Activated effector memory CD4-positive, alpha-beta T cell treated with anti-CD3 and anti-CD28 coated beads, Interleukin-2, amount 50 U/mL, for 16 hours (primary cell): Measurements from ENCODE around the gene MAP2K3.
"Not testable (repeated sequence)": the region's sequence is repeated elsewhere in the genome, so short reads cannot be mapped to it uniquely, and the experiment has no call there.

Experiments
- DNase-seq: peaks from one replicate; pipeline ENCODE4 v3.0.0-alpha.2; 2020

The MAP2K3 gene

DNA sequence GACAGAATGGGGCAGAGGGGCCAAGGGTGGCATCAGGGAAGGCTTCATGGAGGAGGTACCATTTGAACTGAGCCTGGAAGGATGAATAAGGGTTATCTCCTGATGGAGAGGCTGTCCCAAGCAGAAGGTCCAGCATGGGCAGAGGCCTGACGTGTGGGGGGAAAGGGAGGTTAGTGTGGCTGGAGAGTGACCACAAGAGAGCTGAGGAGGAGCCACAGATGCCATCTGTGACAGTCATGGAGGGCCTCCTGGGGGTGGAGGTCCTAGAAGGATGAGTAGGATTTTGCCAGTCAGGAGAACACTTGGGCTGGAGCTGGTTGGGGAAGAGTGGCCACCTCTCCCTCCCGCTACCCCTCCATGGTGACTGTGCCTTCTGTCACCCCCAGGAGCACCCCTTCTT is 29.2 kb downstream of the MAP2K3 start:
- DNase-seq = not testable (repeated sequence)

DNA sequence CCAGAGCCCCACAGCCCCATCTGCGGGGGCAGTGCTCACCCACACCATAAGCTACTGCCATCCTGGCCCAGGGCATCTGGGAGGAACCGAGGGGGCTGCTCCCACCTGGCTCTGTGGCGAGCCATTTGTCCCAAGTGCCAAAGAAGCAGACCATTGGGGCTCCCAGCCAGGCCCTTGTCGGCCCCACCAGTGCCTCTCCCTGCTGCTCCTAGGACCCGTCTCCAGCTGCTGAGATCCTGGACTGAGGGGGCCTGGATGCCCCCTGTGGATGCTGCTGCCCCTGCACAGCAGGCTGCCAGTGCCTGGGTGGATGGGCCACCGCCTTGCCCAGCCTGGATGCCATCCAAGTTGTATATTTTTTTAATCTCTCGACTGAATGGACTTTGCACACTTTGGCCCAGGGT is 29.8 kb downstream of the MAP2K3 start:
- DNase-seq = peak; percentile 63

DNA sequence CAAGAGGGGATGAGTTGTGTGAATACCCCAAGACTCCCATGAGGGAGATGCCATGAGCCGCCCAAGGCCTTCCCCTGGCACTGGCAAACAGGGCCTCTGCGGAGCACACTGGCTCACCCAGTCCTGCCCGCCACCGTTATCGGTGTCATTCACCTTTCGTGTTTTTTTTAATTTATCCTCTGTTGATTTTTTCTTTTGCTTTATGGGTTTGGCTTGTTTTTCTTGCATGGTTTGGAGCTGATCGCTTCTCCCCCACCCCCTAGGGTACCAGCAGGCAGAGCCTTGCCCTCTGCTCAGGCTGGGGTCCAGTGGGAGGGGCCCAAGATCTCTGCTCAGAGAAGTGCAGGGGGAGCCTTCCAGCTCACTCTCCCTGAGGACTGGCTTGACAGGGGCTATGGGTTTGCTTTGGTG is 30.2 kb downstream of the MAP2K3 start:
- not testable (repeated sequence) for DNase-seq

DNA sequence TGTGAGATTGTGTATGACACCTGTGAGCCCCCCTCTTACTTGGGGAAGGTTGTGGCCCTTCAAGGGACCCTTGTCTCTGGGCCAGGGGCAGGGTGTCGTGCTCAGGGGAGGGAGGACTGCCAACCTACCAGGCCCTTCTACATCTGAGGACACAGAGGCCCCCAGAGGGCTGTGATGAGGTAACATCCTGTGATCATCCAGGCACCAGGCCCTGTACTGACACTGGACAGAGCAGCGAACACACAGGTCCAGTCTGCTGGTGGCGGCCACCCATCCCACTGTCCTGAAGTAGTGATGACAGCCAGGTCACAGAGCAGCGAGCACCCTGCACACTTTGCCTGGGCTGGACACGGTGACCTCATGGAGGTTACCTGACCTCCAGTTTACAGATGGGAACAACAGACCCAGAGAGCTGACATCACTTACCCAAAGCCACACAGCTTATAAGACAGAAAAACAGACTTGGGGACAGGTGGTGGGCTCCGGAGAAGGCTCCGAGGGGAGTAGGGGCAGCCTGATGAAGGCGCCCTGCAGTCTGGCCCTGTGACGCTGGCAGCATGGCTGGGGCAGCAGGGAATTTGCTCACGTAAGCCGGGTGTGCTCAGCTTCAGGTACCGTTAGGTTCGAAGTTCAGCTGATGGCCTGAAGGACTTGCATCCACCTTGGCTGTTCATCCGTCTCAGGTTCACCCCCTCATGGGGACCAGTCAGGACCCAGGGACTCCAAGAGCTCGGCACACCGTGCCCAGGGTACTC is 30.9 kb downstream of the MAP2K3 start:
- DNase-seq = peak; percentile 61

DNA sequence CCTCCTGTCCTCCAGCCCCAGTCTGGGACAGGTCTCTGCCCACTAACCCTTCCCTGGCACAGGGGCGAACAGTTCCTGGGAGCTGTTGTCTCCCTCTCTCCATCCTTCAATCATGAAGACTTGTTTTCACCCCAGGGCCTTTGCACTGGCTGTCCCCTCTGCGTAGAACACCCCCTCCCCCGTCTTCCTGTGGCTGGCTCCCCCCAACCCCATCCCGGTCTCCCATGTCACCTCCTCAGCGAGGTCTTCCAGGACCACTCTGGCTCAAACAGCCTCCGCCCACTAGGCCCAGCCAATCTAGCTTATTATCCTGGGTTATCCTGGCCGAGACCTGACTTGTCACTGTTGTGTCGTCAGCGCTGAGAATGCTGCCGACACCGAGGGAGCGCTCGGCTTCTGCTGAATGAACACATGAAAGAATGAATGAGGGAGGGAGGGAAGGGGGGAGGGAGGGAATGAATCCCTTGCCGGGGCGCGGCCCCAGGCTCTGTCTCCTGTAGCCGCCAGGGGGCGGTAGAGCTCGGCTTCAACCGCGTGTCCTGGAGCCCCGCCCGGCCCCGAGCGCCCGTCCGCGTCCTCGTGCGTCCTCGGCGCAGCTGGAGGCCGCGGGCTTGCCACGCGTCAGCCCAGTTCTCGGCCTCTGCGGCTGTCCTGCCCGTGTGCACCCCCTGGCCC is 31.8 kb downstream of the MAP2K3 start:
- not testable (repeated sequence) for DNase-seq

DNA sequence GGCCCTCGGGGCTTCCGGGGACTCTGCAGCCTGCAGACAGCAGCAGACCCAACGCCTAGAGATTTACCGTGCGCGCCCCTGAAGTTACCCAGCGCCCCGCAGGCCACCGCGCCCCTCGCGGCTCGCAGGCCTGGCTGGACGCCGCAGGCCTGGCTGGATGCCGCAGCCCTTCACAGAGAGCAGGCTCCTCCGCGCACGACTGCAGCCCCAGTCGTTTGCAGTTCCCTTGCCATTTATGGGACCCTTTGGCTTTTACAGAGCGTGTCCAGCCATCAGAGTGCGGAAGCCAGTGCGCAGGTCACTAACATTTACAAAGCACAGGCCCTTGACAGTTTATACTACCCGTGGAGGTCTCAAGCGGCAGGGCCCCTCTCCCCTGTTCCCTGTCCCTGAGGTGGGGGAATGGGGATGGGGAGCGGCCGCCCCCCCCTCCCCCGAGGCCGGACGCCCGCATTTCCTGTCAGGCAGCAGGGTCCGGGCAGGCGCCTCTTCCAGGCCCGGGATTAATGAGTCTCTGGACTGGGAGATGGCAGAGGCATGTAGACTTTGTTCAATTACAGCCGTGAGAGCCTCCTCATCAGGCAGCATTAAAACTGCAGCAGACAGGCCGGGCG is 32.5 kb downstream of the MAP2K3 start:
- not testable (repeated sequence) for DNase-seq

DNA sequence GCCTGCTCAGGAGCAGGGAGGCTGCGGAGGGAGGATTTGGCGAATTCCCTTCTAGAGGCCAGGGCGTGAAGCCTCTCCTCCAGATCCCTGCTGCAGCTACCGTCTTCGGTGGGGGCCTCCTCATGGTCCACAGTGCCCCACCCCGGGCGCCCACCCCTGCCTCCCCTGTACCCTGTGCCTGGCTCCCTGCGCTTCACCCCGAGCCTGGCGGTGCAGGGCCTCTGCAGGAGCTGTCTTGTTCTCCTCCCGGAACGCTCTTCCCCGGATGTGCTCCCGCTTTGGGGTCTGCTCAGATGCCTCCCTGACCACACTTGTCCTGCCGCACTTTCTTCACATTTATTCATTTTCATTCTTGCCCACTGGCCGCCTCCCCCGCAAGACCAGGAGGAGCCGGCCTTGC is 33.3 kb downstream of the MAP2K3 start:
- not testable (repeated sequence) for DNase-seq

DNA sequence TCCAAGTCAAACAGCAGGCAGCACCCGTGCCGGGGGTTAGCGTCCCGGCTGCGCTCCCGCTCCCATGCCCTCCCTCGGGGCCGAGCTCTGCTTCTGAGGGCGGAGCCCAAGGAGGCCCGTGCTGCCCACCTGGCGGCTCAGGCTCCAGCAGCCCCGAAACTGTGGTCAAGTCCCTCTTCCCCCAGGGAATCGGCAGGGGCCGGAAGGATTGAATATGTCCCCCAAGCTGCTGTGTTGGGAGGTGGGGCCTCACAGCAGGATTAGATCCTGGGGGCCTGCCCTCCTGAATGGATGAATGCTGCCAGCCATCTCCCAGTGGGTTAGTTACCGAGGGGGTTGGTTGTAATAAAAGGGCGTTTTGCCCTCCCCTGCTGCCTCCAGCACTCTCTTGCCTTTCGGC is 33.9 kb downstream of the MAP2K3 start:
- no peak for DNase-seq

DNA sequence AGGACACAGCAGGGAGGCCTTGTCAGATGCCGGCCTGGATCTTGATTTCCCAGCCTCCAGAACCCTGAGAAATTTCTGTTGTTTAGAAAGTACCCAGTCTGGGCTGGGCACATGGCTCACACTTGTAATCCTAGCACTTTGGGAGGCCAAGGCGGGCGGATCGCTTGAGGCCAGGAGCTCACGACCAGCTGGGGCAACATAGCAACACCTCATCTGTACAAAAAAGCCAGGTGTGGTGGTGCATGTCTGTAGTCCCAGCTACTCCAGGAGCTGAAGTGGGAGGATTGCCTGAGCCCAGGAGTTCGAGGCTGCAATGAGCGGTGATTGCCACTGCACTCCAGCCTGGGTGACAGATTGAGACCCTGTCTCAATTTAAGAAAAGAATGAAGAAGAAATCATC is 34.3 kb downstream of the MAP2K3 start:
- not testable (repeated sequence) for DNase-seq

DNA sequence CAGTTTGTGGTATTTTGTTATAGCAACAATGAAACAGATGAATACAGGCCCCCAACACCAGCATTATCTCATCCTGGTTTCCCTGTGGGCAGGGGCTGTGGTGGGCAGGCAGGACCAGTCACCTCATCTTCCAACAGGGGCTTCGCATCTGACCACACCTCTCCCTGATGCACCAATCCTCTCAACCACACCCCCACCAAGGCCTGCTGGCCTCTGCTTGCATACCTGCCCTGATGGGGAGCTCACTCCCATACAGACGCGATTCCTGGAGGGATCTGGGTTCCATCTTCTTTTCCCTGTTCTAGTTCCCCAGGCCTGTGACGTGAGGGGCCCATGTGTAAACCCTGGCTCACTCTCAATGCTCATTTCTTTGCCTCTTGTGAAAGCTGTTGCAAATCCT is 34.7 kb downstream of the MAP2K3 start:
- DNase-seq = not testable (repeated sequence)

DNA sequence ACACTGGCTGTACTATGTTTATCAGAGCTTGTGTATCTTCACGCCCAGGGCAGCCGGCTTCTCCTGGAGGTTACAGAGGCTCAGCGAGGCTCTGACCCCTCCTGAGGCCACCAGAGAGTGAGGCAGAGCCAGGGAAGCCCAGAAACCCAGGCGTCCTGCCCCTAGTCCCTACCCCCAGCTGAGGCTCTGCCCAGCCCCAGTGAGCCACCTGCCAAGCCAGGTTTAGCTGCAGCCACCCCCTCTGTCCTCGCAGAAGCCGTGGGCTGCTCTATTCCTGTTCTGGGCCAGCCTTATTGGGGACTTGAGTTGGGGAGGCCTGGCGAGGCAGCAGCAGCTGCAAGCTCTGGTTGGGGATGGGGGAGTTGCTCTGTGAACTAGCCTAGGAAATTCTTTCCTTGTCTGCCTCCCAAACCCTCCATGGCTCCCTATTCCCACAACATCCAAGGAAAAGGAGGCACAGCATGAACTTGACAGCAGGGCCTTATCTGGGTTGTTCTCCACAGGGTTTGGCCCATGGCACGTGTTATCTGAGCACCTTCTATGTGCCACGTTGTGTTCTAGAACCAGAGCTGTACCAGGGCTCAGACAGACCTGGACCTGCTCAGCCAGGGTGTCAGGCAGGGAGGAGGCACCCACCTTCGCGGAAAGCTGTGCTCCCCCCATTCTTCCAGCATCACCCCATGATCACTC is 35.3 kb downstream of the MAP2K3 start:
- DNase-seq = not testable (repeated sequence)

DNA sequence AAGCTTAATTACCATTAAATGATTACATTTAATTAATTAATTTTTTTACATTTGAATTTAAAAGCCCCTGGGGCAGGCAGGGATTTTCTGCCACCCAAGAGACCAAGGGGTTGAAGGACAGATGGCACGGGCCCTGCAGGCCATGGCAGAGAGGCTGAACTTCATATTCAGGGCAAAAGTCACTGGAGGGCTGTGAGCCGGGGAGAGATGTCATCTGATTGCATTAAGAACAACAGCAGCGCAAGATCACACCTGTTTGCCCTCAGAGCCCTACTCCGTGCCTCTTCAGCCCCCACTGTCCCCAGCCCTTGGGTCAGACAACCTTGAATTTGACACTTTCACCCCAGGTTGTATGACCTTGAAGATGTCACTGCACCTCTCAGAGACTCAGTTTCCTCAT is 35.9 kb downstream of the MAP2K3 start:
- not testable (repeated sequence) for DNase-seq

DNA sequence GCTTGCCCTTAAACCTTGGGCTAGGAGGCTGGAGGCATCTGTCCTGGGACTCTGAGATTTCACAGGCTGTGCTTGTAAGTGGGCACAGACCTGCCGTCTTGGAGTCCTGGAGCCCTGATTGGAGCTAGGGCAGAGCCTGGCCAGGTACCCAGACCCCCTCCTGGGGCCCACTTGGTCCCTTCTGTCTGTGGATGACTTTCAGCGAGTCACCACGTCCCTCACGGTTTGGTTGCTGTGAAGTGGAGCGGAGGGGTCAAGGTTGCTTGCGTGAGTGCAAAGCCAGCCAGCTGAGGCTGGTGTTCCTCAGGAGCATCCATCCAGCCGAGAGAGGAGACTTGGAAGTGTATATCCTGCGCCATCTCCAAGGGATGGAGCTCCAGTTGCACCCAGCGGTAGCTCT is 36.5 kb downstream of the MAP2K3 start:
- DNase-seq = not testable (repeated sequence)

DNA sequence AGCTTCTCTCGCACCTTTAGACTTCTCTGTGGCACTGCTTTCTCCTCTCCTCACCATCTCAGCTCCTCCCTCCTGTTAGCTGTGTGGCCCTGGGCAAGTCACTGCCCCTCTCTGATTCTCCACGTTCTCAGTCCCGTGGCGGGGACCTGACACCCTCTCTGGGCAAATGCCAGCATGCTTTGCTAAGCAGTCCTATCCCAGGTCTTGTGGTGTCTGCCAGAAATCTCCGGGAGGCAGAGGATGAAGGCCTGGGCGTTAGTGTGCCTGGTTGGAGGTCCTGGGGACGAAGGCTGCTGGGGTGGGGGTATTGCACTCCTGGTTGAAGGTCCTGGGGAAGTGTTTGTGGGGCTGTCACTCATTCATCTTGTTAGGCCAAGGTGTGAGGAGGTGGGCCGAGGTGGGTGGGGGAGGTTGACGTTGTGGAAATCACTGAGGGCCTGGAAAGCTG is 37.3 kb downstream of the MAP2K3 start:
- DNase-seq = not testable (repeated sequence)

DNA sequence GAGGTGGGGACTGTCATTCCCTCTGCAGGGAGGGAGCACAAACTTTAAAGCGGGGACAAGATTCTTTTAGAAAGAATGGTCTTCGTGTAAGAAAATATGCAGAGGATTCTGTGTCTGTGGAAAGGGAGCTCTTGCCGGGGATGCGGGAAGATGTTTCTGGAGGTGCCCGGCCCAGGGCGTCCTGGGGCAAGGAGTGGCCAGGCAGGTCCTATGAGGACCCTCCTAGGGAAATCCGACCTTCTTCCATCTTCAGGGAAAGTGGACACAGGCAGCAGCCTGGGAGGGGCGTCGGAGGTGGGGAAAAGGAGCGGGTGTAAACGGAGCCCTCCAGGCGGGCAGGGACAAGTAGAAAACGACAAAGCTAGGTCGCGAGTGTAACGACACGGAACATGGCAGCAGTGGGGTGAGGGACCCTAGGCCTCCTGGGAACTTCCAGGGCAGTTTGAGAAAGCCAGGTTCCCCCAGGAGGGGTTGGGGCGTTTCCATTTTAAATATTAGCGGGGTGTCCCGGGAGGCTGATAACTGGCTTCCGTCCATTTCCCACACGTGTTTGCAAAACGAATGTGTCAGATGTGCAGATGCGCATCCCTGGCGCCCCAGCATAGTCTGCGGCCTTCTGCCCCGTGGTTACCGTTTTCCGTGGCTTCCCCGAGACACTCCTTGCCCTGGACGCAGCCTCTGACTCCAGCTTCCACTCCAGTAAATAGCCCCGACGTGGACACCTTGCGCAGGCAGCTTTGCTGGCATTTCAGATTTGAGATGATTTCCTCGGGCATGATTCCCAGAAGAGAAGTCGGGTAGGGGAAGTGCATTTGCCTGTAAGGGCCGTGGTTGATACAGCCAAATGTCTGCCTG is 39.0 kb downstream of the MAP2K3 start:
- DNase-seq = not testable (repeated sequence)

DNA sequence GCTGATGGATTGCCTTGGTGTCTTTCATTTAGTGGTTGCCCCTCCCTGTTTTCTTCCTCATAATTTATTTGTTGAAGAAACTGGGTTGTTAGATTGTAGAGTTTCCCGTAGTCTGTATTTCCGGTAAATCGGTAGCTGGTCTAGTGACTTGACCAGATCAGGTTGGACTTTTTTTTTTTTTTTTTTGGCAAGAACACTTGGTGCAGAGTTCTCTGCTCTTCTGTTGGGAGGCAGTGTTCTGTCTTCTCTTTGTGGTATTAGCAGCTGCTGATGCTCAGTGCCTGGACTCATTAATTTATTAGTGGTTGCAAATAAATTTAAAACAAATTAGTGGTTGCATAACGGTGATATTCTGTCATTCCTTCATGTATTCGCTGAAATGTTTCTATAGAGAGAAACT is 40.2 kb downstream of the MAP2K3 start:
- DNase-seq = not testable (repeated sequence)

DNA sequence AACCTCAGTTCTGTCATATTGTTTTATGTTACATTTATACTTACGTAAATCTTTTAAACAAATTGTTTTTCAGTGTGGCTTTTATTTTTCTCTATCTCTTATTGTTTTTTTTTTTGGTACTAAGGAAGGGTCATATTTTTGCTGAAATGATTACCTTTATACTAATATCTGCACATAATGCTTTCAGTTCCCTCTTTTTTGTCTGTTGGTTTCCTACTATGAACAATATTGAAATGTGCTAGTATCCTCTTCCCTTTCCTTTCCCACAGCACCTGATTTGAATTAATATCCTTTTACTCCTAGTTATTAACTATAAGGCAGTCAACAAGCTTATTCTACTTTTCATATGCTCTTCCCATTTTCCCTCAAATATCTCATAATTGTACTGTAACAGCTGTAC is 43.4 kb downstream of the MAP2K3 start:
- DNase-seq = not testable (repeated sequence)

DNA sequence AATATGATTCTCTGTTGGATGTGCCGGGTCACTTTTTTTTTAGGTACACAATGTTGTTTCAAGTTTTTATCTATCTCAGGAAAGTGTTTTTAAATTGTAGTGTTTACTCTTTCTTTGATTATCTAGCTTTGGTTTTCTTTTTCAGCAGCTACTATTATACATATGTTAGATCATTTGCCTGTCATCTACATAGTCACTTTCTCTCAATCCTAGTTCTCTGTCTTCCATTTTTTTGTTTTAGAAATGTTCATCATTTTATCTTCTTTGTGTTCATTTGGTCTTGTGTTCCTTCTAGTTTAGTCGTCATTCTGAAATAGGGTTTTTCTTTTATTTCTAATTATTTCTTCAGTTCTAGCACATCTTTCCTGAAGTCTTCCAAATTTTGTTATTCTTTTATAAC is 44.3 kb downstream of the MAP2K3 start:
- not testable (repeated sequence) for DNase-seq

DNA sequence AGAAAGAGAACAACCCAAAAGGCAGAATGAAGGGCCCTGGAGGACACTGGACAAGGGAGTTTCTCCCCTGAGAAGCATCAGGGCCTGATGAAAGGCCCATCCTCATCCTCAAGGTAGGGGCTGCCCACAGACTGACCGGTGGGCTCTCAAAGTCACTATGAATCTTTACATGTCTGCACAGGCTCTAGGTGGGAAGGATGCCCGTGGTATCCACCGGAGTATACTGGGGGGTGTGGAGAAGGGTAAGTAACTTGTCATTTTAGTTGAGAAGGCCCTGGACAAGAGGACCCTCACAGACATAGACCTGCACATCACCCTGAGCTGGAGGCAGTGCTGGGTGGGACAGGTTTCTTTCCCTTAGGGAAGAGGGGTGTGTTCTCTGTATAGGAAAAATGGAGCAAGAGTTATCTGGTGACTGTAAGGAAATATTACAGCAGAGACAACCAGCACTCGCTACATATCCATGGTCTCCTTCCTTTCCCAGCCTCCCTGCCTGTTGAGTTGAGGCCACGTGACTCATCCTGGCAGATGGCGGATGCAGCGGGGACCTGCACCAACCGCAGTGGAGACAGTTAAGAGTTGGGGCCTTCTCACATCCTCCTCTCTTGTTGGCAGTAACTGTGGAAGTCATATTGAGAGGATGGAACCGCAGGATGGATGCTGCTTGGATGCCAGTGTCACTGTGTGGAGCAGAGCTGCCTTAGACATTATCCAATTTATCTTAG is 46.1 kb downstream of the MAP2K3 start:
- DNase-seq = peak; percentile 54

DNA sequence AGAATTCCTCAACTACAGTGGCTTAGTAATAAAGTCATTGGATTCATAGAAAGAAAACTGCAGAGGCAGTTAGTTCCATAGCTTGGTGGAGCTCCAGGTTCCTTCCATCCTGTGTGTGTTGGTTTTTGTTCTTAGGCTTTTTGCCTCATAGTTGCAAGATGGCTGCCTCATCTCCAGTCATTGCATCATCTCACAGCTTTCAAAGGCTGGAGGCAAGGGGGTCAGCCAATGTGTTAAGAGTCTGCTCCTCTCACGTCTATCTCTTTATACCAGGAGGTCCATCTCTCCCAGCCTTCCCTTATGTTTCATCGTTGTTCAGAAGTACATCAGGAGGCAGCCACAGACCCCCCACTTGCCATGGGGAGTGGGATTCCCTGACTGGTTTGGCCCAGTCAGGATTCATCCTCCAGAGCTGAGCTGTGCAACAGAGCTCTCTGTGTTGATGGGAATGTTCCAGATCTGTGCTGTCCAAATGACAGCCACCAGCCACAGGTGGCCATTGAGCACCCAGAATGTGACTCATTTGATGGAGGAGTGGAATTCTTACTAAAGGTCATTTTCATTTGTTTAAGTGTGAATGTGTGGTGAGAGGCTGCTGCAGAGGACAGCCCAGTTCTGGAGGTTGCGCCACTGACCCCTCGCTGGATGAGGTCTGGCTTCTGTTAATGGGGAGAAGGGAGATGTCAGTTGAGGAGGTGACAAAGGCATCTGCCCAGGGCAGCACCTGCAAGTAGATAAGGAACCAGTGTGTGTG is 52.2 kb downstream of the MAP2K3 start:
- peak; percentile 47 for DNase-seq
